GM19023 (cell line): ENCODE measurements around the gene MRGPRD.
"Not testable (repeated sequence)": the region's sequence is repeated elsewhere in the genome, so short reads cannot be mapped to it uniquely, and the experiment has no call there.

Source experiments
- ATAC-seq: cut with Tn5 transposase; IDR thresholded peaks from one replicate; pipeline ENCODE4 v1.9.1; 2021; ENCODE audit warnings: mild to moderate bottlenecking, moderate library complexity; ENCODE audit not compliant: unreplicated experiment

Gene MRGPRD

GRCh38 chr11:68994161-68994893 is 13.5 kb upstream of the MRGPRD start:
- no peak for ATAC-seq

GRCh38 chr11:68993546-68993945 is 12.8 kb upstream of the MRGPRD start:
- no peak for ATAC-seq

- ATAC-seq = no peak
These were observed 12.0 kb upstream of the MRGPRD start for GRCh38 chr11:68992743-68993255.

- no peak for ATAC-seq
These were observed 10.4 kb upstream of the MRGPRD start for GRCh38 chr11:68990995-68991780.

GRCh38 chr11:68989936-68990606 is 9.3 kb upstream of the MRGPRD start:
- no peak for ATAC-seq

GRCh38 chr11:68988491-68988890 is 7.7 kb upstream of the MRGPRD start:
- no peak for ATAC-seq

- ATAC-seq = no peak
These were observed 6.4 kb upstream of the MRGPRD start for GRCh38 chr11:68987211-68987610.

- no peak for ATAC-seq
These were observed 3.0 kb upstream of the MRGPRD start for GRCh38 chr11:68983801-68984200.

- ATAC-seq = no peak
These were observed 1.3 kb upstream of the MRGPRD start for GRCh38 chr11:68982134-68982533.

GRCh38 chr11:68979931-68980775 is 633 bp downstream of the MRGPRD start:
- no peak for ATAC-seq

GRCh38 chr11:68978931-68979594 is 1.7 kb downstream of the MRGPRD start:
- no peak for ATAC-seq

- ATAC-seq = no peak
These were observed 2.2 kb downstream of the MRGPRD start for GRCh38 chr11:68978626-68978930.

GRCh38 chr11:68977781-68978625 is 2.8 kb downstream of the MRGPRD start:
- ATAC-seq = no peak

GRCh38 chr11:68976563-68976962 is 4.2 kb downstream of the MRGPRD start:
- no peak for ATAC-seq

- ATAC-seq = no peak
These were observed 4.7 kb downstream of the MRGPRD start for GRCh38 chr11:68976095-68976494.

- ATAC-seq = no peak
These were observed 6.2 kb downstream of the MRGPRD start for GRCh38 chr11:68974421-68975194.

GRCh38 chr11:68973706-68974105 is 7.1 kb downstream of the MRGPRD start:
- not testable (repeated sequence) for ATAC-seq

- no peak for ATAC-seq
These were observed 7.6 kb downstream of the MRGPRD start for GRCh38 chr11:68973219-68973618.
